GM20000 (cell line): ENCODE results near the gene ANO10.

Source experiments
- DNase-seq: peaks from one replicate; pipeline ENCODE4 v3.0.0; 2012; ENCODE audit warnings: low spot score
- CTCF ChIP-seq: IDR thresholded peaks from 2 replicates; pipeline ENCODE4 v1.5.1; 2012; ENCODE audit warnings: mild to moderate bottlenecking, control low read depth; ENCODE audit errors: extremely low read depth, missing control alignments

The ANO10 gene

GRCh38 chr3:43415088-43415487 lies 206.7 kb downstream of the ANO10 start:
- no peak for TF ChIP-seq CTCF

GRCh38 chr3:43413676-43414368 lies 208.0 kb downstream of the ANO10 start:
- no peak for DNase-seq
- TF ChIP-seq CTCF: no peak

More at GRCh38 chr3:43415088-43415487, 206.7 kb downstream of the ANO10 start:
- no peak for DNase-seq

GRCh38 chr3:43411429-43411828 lies 210.4 kb downstream of the ANO10 start:
- no peak for DNase-seq
- TF ChIP-seq CTCF: no peak

- no peak for TF ChIP-seq CTCF
- DNase-seq: no peak
Observed at GRCh38 chr3:43410592-43410991, 211.2 kb downstream of the ANO10 start.

GRCh38 chr3:43409506-43409905 lies 212.3 kb downstream of the ANO10 start:
- no peak for TF ChIP-seq CTCF
- no peak for DNase-seq

GRCh38 chr3:43406643-43407023 lies 215.2 kb downstream of the ANO10 start:
- no peak for TF ChIP-seq CTCF
- DNase-seq: no peak

- no peak for TF ChIP-seq CTCF
- no peak for DNase-seq
Observed at GRCh38 chr3:43405888-43406642, 215.7 kb downstream of the ANO10 start.
